Effector CD8-positive, alpha-beta T cell (primary cell): ENCODE data around the gene CSTPP1.
"Not testable (repeated sequence)": the region's sequence is repeated elsewhere in the genome, so short reads cannot be mapped to it uniquely, and the experiment has no call there.

Experiments
- DNase-seq: peaks from one replicate; lab custom pipeline; 2025; lab: John Stamatoyannopoulos, UW

CSTPP1 gene

DNA sequence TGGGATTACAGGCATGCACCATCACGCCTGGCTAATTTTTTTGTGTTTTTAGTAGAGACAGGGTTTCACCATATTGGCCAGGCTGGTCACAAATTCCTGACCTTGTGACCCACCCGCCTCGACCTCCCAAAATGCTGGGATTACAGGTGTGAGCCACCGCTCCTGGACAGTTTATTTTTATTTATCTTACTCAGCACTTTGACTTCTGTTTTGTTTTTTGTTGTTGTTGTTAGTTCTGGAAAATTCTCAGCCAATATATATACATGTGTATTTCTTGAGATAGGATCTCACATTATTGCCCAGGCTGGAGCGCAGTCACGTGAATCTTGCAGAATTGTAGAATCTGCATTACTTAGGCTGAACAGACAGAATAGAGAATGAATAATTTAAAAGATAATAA is 107.6 kb downstream of the CSTPP1 start:
- no peak for DNase-seq

DNA sequence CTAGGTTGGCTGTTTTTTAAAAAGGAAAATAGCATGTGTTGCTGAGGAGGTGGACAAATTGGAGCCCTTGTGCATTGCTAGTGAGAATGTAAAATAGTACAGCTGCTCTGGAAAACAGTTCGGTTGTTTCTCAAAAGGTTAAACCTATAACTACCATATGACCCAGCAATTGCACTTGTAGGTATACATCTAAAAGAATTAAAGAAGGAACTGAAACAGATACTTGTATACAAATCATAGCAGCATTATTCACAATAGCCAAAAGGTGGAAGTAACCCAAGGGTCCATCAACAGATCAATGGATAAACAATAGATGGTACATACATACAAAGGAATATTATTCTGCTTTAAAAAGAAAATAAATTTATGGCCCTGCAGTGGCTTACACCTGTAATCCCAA is 111.4 kb downstream of the CSTPP1 start:
- DNase-seq, result no peak

DNA sequence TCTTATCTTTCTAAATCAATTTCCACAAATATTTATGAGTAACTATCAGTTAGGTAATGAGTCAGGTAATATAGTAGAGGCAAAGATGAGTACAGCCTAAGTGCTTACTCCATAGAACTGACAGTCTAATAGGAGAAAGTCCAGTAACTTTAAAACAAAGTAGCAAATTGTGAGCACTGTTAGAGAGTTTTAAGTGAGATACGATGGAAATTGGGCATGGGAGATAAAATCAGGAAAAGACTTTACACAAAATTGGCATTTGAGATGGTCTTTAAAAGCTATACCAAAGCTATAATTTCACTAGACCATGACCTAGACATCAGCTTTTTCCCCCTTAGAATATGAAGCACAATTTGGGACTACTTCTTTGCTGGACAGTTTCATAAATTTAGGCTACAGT is 113.7 kb downstream of the CSTPP1 start:
- no peak for DNase-seq

DNA sequence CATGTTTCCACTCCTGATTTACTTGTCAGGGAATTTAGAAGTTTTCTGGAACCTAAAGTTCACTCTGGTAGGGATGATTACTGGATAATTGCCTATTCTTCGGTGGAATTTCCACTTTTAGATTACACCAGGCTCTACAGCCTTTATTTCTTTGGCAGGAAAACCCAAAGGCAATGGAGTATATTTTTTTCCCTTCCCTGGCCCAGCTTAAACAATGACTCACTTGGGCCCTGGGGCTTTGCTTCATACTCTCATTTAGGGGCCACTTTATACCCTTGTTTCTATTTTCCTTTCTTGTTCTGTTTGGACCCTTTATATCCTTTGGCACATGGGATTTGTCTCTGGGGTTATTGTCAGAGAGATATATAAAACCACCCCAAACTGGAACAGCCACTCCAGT is 114.7 kb downstream of the CSTPP1 start:
- no peak for DNase-seq

DNA sequence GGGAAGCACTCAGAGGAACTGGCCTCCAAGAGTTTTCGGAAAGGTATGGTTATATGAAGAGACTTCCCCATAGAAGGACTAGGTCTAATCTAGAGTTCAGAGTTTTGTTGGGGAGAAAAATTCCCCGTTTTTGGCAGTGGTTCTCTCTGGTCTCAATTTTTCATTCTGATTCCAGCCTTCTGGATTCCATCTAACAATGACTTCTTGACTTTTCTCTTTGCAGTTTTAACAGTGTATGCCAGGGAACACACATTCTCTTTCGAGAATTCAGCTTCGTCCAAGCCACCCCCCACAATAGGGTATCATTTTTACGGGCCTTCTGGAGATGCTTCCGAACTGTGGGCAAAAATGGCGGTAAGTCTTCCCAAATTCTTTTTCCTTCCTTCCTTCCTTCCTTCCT is 115.6 kb downstream of the CSTPP1 start:
- no peak for DNase-seq

DNA sequence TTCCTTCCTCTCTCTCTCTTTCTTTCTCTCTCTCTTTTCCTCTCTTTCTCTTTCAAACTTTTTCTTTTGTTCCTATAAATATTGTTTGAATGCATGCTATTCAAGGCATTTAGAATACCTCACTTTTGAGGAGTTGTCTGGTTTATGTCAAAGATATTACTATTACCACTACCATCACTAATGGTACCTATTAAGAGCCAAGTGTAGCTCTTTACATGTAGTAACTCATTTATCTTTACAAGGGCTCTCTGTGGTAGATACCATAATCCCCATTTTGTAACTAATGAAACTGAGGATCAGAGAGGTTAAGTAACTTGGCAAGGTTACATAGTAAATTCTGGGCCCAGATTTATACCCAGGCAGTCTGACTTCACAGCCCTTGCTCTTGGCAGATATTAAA is 116.0 kb downstream of the CSTPP1 start:
- no peak for DNase-seq

DNA sequence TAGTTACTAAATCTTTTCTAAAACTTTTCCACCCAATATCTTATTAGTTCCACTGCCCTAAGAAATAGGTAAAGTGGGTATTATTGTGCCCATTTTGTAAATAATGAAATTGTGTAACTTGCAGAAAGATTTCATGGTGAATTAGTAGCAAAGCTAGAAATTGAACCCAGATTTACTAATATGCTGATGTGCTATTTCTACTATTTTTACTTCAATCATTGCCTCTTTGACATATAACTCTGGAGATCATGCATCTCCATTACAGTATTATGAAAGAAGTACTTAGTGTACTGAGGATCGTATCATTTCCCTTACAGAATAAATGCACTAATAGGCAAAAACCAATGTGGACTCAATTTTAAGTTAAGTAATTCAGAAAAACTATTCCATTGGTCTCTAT is 119.0 kb downstream of the CSTPP1 start:
- no peak for DNase-seq

DNA sequence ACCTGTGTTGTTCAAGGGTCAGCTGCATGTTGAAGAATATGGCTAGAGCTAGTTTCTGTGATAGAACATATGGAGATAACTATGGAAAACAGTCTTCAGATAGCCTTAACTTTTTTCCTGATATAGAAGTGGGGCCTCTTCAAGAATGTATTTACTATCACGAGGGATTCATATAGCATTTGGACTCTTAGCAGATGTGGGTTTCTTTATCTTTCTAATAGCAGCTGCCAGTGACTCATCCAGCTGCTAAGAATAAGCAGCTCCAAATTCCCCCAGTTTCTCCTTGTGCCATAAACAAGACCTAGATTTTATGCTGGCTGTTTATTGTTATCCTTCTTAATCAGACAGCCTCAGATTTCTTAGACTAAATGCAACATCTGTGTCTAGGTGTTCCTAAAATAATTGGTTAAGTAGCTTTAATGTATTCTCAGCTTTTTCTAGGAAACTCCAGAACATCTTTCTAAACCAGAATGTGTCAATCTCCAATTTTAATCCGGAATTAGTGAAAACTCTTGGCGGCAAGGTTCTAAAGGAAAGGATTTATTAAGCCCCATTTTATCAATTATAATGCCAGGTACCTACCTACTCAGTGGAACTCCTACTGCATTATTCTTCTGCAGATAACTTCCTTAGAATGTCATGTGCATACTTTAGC is 119.8 kb downstream of the CSTPP1 start:
- no peak for DNase-seq

DNA sequence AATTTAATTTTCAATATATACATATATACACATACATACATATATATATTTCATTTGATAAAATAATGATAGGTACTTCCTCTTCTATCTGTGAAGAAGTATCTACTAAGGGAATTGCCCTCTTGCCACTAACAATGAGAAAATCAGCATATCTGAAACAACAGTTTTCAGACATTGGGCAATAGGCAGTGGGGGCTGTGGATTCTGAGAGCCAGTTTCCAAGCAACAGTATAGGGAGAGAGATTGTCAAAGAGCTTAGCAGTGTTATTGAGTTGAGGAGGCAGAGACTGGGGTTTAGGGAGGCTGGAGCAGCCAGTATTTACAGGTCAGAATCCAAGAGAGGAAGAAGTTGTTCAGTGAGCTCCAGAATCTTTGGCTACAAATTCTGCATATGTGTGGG is 120.8 kb downstream of the CSTPP1 start:
- DNase-seq, result no peak

DNA sequence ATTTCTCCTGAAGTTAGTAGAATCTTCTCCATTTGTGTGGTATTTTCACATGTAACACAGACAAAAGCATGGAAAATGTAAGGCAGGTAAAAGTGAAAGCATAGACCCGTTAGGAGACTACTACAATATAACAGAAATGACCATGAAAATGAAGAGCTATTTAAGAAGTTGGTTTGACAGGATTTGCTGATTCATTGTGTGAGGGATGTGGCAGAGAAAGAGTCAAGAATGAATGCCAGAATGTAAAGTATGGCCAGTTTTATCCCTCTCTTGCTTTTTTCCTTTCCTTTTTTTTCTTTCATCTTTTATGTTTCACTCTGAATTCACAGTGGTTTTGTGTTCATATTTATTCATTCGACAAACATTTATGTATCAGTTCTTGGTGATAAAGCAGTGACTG is 124.2 kb downstream of the CSTPP1 start:
- DNase-seq, result no peak

DNA sequence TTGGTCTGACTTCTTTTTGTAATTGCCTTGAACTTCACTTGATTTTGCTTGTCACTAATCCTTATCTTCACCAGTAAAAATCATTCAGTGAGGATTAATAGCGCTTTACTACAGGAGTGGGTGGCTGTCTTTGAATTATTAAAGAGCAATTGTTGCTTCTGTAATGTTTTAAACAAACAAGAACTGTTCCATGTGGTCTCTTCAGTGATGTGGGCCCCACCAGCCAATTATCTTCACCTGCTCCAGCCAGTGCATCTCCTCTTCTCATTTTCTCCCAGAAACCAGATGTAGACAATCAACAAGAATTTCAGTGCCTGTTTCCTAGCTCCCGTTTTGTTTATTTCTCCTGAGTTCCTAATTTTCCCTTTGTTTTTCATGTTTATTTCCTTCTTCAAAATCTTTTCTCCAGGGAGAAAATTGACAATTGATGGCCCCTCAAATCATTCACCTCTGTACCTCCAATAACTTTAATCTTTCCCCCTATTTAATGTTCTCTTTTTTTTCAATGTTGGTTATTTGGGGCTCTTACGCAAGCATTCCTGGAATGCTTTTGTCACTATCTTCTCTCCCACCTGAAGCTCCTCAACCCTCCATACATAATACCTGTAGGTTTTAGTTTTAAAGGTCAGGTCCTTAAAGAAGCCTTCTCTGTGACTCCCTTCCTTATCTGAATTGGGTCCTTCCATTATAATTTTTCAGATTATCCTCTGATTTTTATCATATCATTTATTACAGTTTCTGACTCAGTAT is 125.0 kb downstream of the CSTPP1 start:
- no peak for DNase-seq

DNA sequence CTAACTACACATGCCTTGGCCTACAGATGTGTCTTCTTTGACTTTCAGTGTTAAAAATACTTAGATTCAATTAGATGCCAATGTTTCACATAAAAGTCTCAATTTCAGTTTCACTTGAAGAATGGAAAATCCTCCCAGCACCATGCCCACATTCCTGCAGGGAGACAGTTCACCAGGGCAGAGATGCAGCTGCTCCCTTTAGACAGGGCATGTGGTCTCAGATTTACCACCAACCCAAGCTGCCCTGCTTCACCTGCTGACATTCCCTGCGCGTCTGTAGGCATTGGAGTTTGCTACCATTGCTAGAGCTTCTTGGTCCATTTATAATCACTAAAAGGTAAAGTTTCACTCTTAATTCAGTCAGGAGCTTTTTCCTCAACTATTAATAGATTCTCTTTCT is 126.2 kb downstream of the CSTPP1 start:
- no peak for DNase-seq

DNA sequence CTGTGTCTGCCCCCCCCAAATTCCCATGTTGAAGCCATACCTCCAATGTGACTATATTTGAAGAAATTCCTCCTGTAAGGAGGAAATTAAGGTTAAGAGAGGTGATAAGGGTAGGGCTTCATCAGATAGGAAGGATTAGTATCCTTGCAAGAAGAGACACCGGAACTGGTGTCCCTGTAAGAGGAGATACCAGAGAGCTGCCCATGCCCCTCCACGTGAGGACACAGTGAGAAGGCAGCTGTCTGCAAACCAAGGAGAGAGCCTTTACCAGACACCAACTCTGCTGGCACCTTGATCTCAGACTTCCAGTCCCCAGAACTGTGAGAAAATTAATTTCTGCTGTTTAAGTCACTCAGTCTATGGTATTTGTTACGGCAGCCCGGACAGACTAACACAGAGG is 130.8 kb downstream of the CSTPP1 start:
- DNase-seq, result no peak

DNA sequence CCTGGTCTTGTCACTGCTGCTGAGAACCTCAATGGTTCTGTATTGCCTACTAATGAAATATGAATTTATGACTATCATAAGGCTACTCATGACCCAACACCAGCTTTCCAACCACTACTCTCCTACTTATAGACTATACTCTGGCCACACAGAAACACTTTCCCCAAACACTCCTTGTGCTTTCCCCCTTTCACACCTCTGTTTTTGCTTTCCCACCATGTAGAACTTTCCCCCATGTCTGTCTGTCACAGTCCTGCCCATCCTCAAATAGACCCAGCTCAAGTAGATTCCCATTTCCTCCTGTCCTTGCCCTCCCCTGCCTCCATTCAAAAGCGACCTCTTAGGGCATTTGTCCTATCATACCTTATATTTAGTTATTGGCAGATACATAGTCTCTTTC is 134.2 kb downstream of the CSTPP1 start:
- DNase-seq, result no peak

DNA sequence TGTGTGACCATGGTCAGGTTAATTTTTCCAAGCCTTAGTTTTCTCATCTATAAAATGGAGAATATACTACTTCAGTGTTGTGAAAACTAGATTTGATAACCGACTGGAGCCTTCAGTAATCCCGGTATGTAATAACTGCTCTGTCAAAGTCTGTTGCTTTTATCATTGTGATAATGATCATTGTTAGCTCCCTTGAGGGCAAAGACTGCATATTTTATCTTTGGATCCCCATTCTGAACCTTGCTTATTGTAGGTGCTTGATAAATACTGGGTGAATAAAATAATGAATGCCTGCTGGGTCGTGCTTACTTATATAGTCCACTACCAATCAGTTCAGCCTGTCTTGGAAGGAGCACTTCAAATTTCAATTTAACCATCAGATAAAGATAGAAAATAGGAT is 134.8 kb downstream of the CSTPP1 start:
- DNase-seq, result no peak

DNA sequence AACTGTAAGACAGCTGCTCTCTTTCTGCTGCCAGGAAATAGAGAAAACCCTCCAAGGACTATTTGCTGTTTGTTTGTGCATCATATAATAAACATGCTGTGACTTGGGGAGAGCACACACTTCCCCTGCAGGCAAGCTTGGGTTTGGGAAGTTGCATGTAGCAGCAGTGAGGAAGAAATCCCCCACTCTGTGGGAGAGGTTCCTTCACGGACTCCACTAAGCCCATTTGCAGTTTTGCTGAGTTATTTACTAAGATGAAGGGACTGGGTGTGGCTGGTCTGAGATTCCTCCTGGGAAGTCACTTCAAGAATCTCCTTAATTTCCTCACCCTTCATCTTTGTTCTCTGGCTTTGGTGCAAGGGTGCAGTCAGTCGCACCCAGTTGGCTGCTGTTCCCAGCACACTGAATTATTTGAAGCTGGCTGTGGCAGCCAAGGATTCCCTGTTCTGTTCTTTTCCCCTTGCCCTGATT is 135.3 kb downstream of the CSTPP1 start:
- no peak for DNase-seq

DNA sequence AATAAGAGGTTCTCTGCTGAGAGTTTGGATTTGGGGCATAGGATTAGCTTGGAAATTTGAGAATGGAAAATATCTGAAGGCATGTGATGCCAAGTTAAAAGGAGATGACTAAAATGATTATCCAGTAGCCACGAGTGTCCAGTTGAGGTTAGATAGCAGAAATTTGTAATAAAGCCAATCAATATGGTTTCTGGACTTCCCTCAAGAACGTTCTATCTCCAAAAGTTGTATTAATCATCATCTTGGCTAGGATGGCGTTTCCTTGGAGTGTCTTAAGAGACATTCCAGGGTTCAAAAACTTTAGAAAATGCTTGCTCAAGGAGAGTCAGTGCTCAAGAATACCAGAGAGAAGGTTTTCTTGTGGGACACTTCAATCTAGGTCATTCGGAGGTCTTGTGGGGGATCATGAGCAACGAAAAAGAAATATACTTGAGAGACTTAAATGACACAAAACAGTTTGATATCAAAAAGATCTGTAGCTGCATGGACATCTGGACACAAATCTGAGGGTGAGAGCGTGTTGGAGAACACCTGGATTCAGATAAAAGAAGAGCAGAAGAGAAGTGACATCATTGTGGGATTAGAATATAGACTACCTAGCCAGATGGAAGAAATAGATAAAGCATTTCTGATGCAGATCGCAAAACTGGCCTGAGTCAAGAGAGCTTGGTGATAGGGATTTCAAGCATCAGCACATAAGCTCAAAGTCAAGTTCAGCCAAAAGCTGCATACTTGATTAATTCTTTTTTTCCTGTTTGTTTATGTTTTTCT is 142.4 kb downstream of the CSTPP1 start:
- no peak for DNase-seq

DNA sequence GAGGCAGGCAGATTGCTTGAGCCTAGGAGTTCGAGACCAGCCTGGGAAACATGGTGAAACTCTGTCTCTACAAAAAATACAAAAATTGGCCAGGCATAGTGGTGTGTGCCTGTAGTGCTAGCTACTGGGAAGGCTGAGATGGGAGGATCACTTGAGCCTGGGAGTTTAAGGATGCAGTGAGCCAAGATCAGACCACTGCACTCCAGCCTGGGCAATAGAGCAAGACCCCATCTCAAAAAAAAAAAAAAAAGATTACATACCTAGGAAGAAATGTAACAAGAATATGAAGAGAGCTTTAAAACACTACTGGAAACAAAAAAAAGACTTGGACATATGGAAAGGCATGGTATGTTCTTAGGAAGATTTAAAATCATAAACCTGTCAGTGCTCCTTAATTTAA is 144.2 kb downstream of the CSTPP1 start:
- DNase-seq, result not testable (repeated sequence)

DNA sequence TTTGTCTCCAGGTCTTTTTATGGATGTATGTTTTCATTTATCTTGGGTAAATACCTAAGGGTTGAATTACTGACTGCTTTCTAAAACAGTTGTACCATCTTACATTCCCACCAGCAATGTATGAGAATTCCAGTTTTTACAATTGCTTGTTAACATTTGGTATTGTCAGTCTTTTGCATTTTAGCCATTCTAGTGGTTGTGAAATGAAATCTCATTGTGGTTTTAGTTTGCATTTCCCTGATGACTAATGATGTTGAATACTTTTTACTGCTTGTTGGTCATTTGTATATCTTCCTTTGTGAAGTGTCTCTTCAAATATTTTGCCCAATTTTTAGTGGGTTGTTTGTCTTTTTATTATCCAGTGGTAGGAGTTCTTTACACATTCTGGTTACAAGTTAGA is 147.4 kb downstream of the CSTPP1 start:
- no peak for DNase-seq

DNA sequence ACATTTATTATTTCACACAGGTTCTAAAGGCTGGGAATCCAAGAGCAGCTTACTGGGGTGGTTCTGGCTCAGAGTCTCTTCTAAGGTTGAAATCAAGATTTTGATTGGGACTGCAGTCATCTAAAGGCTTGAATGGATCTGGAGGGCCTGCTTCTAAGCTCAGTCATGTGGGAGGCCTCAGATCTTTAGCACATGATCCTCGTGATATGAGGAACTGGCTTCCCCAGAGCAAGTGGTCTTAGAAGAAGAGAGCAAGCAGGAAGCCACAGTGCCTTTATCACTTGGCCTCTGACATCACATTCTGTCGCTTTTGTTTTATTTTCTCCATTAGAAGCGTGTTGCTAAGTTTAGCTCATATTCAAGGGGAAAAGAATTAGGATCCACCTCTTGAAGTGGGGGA is 151.2 kb downstream of the CSTPP1 start:
- no peak for DNase-seq

DNA sequence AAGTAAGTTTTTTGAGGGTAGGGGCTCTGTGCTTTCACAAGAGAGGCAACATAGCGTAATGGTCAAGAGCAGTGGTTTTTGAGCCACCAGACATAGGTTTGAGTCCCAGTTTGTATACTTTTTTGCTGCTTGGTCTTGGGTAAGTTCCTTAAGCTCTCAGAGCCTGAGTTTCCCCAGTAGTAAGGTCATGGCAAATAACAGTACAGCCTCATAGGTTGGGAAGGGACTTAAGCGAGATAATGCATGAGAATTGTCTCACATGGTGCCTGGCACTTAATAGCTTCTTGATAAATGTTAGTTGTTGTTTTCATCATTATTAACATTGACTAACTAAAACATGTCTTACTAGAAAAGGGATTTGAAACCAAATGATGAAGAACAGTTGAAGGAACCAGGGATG is 157.0 kb downstream of the CSTPP1 start:
- DNase-seq, result no peak

DNA sequence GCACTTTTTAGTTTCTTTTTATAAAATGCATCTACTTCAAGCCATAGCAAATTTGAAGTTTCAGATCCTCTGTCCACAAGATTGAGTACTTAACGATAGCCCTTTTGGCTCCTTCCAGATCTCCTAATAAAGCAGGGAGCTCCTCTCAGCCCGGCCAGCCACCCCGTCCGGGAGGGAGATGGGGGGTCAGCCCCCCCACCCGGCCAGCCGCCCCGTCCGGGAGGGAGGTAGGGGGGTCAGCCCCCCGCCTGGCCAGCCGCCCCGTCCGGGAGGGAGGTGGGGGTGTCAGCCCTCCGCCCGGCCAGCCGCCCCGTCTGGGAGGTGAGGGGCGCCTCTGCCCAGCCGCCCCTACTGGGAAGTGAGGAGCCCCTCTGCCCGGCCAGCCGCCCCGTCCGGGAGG is 160.3 kb downstream of the CSTPP1 start:
- DNase-seq, result not testable (repeated sequence)

DNA sequence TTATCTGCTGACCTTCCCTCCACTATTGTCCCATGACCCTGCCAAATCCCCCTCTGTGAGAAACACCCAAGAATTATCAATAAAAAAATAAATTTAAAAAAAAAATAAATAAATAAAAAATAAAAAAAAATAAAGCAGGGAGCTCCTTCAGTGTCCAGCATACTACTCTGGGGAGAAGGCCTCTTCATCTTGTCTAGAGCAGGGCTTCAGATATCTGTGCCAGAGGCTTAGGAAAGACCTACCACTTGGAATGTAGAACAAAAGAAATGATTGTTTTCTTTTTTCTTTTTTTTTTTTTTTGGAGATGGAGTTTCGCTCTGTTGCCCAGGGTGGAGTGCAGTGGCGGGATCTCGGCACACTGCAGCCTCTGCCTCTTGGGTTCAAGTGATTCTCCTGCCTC is 161.7 kb downstream of the CSTPP1 start:
- DNase-seq, result not testable (repeated sequence)
